T-helper 9 cell (primary cell): ENCODE data around the gene CDK19.

Experiments
- DNase-seq: peaks from one replicate; pipeline ENCODE4 v3.0.0-alpha.2; 2020

CDK19 gene

GRCh38 chr6:110693994-110694393, 121.3 kb downstream of the CDK19 start:
- DNase-seq = no peak

GRCh38 chr6:110693296-110693695, 122.0 kb downstream of the CDK19 start:
- no peak for DNase-seq

- DNase-seq = no peak
Measured at GRCh38 chr6:110690916-110691315, 124.4 kb downstream of the CDK19 start.

- no peak for DNase-seq
Measured at GRCh38 chr6:110690106-110690654, 125.1 kb downstream of the CDK19 start.

GRCh38 chr6:110689275-110689935, 125.9 kb downstream of the CDK19 start:
- DNase-seq = no peak

- no peak for DNase-seq
Measured at GRCh38 chr6:110688661-110689268, 126.5 kb downstream of the CDK19 start.

GRCh38 chr6:110687326-110687725, 127.9 kb downstream of the CDK19 start:
- DNase-seq = no peak

- DNase-seq = no peak
Measured at GRCh38 chr6:110683241-110683640, 132.0 kb downstream of the CDK19 start.

- DNase-seq = peak; percentile 44
Measured at GRCh38 chr6:110682460-110682853, 132.8 kb downstream of the CDK19 start.

- no peak for DNase-seq
Measured at GRCh38 chr6:110681543-110682459, 133.5 kb downstream of the CDK19 start.

GRCh38 chr6:110676396-110676795, 138.9 kb downstream of the CDK19 start:
- no peak for DNase-seq

- no peak for DNase-seq
Measured at GRCh38 chr6:110674096-110674495, 141.2 kb downstream of the CDK19 start.

- DNase-seq = no peak
Measured at GRCh38 chr6:110672122-110672521, 143.1 kb downstream of the CDK19 start.

GRCh38 chr6:110671447-110671846, 143.8 kb downstream of the CDK19 start:
- DNase-seq = no peak

- no peak for DNase-seq
Measured at GRCh38 chr6:110665600-110665999, 149.7 kb downstream of the CDK19 start.

- no peak for DNase-seq
Measured at GRCh38 chr6:110664933-110665332, 150.3 kb downstream of the CDK19 start.

GRCh38 chr6:110662490-110663211, 152.6 kb downstream of the CDK19 start:
- DNase-seq = no peak

- no peak for DNase-seq
Measured at GRCh38 chr6:110661414-110661813, 153.9 kb downstream of the CDK19 start.

GRCh38 chr6:110660066-110660655, 155.1 kb downstream of the CDK19 start:
- DNase-seq = no peak

GRCh38 chr6:110658631-110659211, 156.5 kb downstream of the CDK19 start:
- DNase-seq = no peak

- no peak for DNase-seq
Measured at GRCh38 chr6:110656492-110656891, 158.8 kb downstream of the CDK19 start.

GRCh38 chr6:110655821-110656220, 159.4 kb downstream of the CDK19 start:
- DNase-seq = no peak
